ENCODE results near the gene CDIPT. TPM values are rescaled to one million over a fixed set of nuclear protein-coding genes. Genes with fewer than 3 reads are reported as not detected.
"Not testable (repeated sequence)": the region's sequence is repeated elsewhere in the genome, so short reads cannot be mapped to it uniquely, and the experiment has no call there.

CDIPT gene
- total RNA-seq (2014; rRNA removed; shearing (Covaris generic)): 83.4 and 90.4 TPM in 2 replicates

DNA sequence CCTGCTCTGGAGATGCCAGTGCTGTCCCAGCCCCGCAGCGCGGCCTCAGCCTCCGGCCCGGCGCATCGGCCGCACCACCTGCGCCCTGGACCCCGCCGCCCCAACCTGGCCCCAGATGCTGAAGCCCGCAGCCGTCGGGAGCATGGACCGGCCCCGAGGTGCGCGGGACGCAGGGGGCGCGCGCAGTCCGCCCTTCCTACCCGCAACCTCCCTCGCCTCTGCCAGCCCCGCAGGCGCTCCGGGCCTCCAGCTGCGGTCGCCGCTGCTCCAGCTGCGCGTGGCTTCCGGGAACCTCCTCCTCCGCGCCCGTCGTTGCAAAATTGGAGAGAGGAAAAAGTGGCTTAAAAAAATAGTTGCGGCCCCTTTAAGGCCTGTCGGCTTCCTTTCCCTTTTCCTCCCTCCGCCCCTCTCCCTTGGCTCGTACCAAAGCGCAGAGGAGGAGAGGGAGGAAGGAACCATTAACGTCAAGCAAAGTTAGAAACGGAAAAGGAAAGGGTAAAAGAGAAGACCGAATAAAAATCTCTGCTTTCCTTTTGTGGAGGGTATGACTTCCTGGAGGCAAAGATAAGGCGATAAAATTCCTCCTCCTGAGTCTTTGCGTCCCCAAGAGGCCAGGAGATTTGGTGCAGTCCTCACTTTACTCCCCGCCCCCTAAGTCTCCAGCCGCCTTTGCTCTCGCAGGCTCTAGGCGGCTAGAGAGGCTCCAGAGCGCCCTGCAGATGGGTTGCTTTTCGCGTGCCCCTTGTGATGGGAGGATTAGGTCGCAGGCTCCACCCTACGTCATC, at the start of gene CDIPT:
CDIPT (minus strand) TSS at position 343 of the 785 bp plus-strand sequence. CDS start 369 bp downstream, outside the sequence.
- DNase-seq (ENCODE audit: low read depth): peak; percentile 93

- DNase-seq (ENCODE audit: low read depth): no peak
These were observed 49.1 kb upstream of the CDIPT start for GRCh38 chr16:29912087-29912486.

GRCh38 chr16:29911676-29912010, 48.6 kb upstream of the CDIPT start:
- no peak for DNase-seq (ENCODE audit: low read depth)

- DNase-seq (ENCODE audit: low read depth): no peak
These were observed 48.0 kb upstream of the CDIPT start for GRCh38 chr16:29910819-29911675.

- DNase-seq (ENCODE audit: low read depth): not testable (repeated sequence)
These were observed 46.8 kb upstream of the CDIPT start for GRCh38 chr16:29909851-29910250.

- DNase-seq (ENCODE audit: low read depth): peak; percentile 30
These were observed 46.4 kb upstream of the CDIPT start for GRCh38 chr16:29909391-29909790.

- no peak for DNase-seq (ENCODE audit: low read depth)
These were observed 45.7 kb upstream of the CDIPT start for GRCh38 chr16:29908719-29909220.

- DNase-seq (ENCODE audit: low read depth): no peak
These were observed 44.9 kb upstream of the CDIPT start for GRCh38 chr16:29907973-29908372.

- DNase-seq (ENCODE audit: low read depth): no peak
These were observed 43.7 kb upstream of the CDIPT start for GRCh38 chr16:29906520-29907244.

GRCh38 chr16:29905668-29906067, 42.6 kb upstream of the CDIPT start:
- no peak for DNase-seq (ENCODE audit: low read depth)

DNA sequence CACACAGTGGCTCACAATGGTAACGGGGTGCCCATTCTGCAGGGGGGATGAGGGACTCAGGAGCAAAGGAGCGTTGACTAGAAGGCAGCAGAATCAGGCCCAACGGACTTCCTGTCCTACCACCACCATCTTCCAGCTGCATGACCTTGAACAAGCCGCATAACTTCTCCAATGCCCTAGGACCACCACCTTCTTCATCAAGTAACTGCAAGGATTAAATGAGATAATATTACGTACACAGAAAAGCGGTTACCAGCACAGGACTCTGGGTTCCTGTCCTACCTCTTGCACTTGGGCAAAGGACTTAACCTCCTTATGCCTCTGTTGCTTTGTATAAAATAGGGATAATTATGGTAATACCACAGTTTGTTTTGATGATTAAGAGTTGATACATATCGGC, 41.9 kb upstream of the CDIPT start:
- no peak for DNase-seq (ENCODE audit: low read depth)

GRCh38 chr16:29903590-29903989, 40.6 kb upstream of the CDIPT start:
- no peak for DNase-seq (ENCODE audit: low read depth)

GRCh38 chr16:29901607-29901945, 38.5 kb upstream of the CDIPT start:
- DNase-seq (ENCODE audit: low read depth): no peak

GRCh38 chr16:29900888-29901606, 38.0 kb upstream of the CDIPT start:
- DNase-seq (ENCODE audit: low read depth): no peak

DNA sequence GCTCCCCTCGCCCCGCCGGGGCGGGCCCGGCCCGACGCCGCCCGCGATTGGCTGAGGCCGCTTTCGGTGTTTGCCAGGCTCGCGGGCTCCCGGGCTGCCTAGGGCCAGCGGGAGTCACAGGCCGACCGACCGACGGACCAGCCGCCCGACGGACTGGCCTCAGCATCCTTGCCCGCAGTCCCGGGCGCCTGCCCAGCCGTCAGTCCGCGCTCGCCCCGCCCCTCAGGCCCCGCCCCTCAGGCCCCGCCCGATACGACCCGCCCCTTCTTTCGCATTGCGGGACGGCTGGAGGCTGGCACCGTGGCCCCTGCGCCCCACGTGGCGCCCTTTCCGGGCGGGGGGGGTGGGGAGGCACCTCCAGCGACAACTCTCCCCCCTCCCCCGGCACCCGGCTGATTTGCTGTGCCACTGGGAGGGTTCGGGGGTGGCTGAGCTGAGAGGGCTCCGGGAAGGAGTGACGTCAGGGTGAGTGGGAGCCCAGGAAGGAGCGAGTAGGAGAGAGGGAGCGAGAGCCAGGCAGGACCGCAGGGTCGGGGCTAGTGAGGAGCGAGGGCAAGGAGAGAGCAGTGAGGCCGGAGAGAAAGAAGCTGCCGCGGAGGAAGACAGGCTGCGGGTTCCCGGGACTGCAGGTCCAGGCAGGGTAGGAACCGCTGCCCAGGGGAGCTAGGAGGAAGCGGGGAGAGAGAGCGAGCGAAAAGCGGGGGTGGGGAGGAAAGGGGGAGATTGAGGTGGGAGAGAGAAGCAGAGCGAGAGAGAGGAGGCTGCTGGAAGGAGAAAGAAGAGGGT, 37.3 kb upstream of the CDIPT start, which contains the start of gene ASPHD1:
ASPHD1 (plus strand) TSS at position 387 of the 786 bp plus-strand sequence. CDS start 484 bp downstream, outside the sequence.
- peak; percentile 78 for DNase-seq (ENCODE audit: low read depth)

GRCh38 chr16:29899516-29900101, 36.6 kb upstream of the CDIPT start, which contains the start of gene SEZ6L2:
TSS of gene SEZ6L2 (minus strand) at chr16:29899550. CDS start at chr16:29899019, 531 bp downstream.
- peak; percentile 86 for DNase-seq (ENCODE audit: low read depth)

GRCh38 chr16:29898804-29899515, 35.9 kb upstream of the CDIPT start:
- no peak for DNase-seq (ENCODE audit: low read depth)

GRCh38 chr16:29898135-29898803, 35.2 kb upstream of the CDIPT start:
- no peak for DNase-seq (ENCODE audit: low read depth)

GRCh38 chr16:29897333-29897732, 34.3 kb upstream of the CDIPT start:
- DNase-seq (ENCODE audit: low read depth): no peak
